Vagina (tissue), 2 donors: ENCODE data around the gene PNMA8B.

Source experiments
- POLR2A ChIP-seq, 2 donors: fragments of 450-650 bp; IDR thresholded peaks; one replicate each; pipeline ENCODE4 v1.6.1; 2017; ENCODE audit warnings: antibody characterized with exemption in 2 of 2, mild to moderate bottlenecking in 2 of 2, moderate library complexity in 2 of 2
- POLR2AphosphoS5 ChIP-seq, 2 donors: sonication (generic); formaldehyde crosslinking; IDR thresholded peaks; one replicate each; pipeline ENCODE4 v1.9.0; 2017; ENCODE audit warnings: antibody characterized with exemption in 2 of 2, mild to moderate bottlenecking in 2 of 2, low read depth in 1 of 2; ENCODE audit not compliant: insufficient read depth in 1 of 2
- TF ChIP-seq, protein P1 (sequence below), 3 experiments: fragments of 450-650 bp in 2 of 3; fragments of 200-600 bp in 1 of 3; sonication (generic) in 1 of 3; IDR thresholded peaks; one replicate each; pipeline ENCODE4 v1.5.1; 2017 to 2019; ENCODE audit warnings: antibody characterized with exemption in 3 of 3, mild to moderate bottlenecking in 2 of 3, moderate library complexity in 2 of 3

DNA sequence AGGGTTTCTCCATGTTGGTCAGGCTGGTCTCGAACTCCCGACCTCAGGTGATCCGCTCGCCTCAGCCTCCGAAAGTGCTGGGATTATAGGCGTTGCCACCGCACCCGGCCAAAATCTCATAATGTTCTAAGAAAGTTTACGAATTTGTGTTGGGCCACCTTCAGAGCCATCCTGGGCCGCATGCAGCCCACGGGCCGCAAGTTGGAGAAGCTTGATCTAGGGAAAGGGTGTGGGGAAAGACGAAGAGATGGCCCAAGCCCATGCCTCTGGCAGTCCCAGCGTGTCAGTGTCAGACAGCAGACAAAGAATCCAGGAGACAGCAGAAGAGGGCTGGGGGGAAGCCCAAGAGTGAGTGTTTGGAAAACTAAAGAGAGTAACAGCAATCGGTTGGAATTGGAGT is 49.6 kb downstream of the PNMA8B start:
- TF ChIP-seq POLR2A (IDR thresholded peaks at IDR 0.05) (no peak), POLR2AphosphoS5 (IDR thresholded peaks at IDR 0.05; ENCODE audit: insufficient read depth in 1 of 2, low read depth in 1 of 2) (no peak)
- TF ChIP-seq, protein P1, sequence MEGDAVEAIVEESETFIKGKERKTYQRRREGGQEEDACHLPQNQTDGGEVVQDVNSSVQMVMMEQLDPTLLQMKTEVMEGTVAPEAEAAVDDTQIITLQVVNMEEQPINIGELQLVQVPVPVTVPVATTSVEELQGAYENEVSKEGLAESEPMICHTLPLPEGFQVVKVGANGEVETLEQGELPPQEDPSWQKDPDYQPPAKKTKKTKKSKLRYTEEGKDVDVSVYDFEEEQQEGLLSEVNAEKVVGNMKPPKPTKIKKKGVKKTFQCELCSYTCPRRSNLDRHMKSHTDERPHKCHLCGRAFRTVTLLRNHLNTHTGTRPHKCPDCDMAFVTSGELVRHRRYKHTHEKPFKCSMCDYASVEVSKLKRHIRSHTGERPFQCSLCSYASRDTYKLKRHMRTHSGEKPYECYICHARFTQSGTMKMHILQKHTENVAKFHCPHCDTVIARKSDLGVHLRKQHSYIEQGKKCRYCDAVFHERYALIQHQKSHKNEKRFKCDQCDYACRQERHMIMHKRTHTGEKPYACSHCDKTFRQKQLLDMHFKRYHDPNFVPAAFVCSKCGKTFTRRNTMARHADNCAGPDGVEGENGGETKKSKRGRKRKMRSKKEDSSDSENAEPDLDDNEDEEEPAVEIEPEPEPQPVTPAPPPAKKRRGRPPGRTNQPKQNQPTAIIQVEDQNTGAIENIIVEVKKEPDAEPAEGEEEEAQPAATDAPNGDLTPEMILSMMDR (IDR thresholded peaks at IDR 0.05) = no peak
